ENCODE measurements around the gene TUBB. TPM values are rescaled to one million over a fixed set of nuclear protein-coding genes. Genes with fewer than 3 reads are reported as not detected.

TUBB gene
- polyA plus RNA-seq, 2 of the 4 experiments (the other 2 are of a cell fraction), result 691 to 1,044 TPM

- DNase-seq (ENCODE audit: low read depth in 1 of 2, low spot score in 1 of 2), result no peak
- H3K4me3 ChIP-seq, result no peak overlapping the region
- CTCF ChIA-PET, result interaction anchor here (1.4 to 3.2 kb wide), 4 partner anchors 9 to 60 kb away, joined by 4 to 21 read pairs (median 9); no protein-coding TSS in a partner anchor
- WGBS (ENCODE audit: missing lambda C conversion rate), result 100% methylated on average over 1 of the region's 1 CpG
- FAIRE-seq, result no peak
- ATAC-seq, result no peak
- H3K4me2 ChIP-seq, result peak overlapping the region; percentile 75; the same call in 2 of the 3 replicates
- POLR2A ChIA-PET, result interaction anchor here (2.6 to 3.8 kb wide), 3 partner anchors 13 to 25 kb away, joined by 41 to 77 read pairs (median 46); partner anchors contain the start of genes FLOT1 and IER3
- no peaks in the 10 kb centered on the region for H3K9me3 ChIP-seq
- peaks cover 80% of the 10 kb centered on the region for H3K4me1 ChIP-seq
- TF ChIP-seq HOXB13 (CRISPR knock-in tag; IDR thresholded peaks at IDR 0.05; ENCODE audit: low read depth) (no peak), E2F6 (IDR thresholded peaks at IDR 0.05; ENCODE audit: borderline replicate concordance, low read depth) (no peak)
- peak overlapping the region; percentile 89 to 97 for H3K27ac ChIP-seq
These were observed 47.8 kb downstream of the TUBB start for GRCh38 chr6:30767944-30768301.

GRCh38 chr6:30768634-30769087, 48.5 kb downstream of the TUBB start:
- peaks cover 73% of the 10 kb centered on the region for H3K4me1 ChIP-seq
- no peaks in the 10 kb centered on the region for H3K9me3 ChIP-seq
- WGBS (ENCODE audit: missing lambda C conversion rate), result 88% methylated on average over 1 of the region's 4 CpGs
- H3K27ac ChIP-seq, result peak overlapping the region; percentile 89 to 97
- H3K4me2 ChIP-seq, result peak overlapping the region; percentile 75
- FAIRE-seq (no peak), ATAC-seq (peak in 1 of 2 experiments; percentile 6; a peak in 4 of 6 replicates), DNase-seq (ENCODE audit: low read depth in 1 of 2, low spot score in 1 of 2) (no peak)
- no peak overlapping the region for H3K4me3 ChIP-seq
- POLR2A ChIA-PET, result interaction anchor here (0.6 to 3.8 kb wide), 9 partner anchors 9 to 346 kb away, joined by 3 to 77 read pairs (median 7); partner anchors contain the start of genes FLOT1, IER3 and PSORS1C1
- TF ChIP-seq HOXB5 (CRISPR knock-in tag; IDR thresholded peaks at IDR 0.05) (no peak), SMC3 (IDR thresholded peaks at IDR 0.05) (no peak), SREBF2 (IDR thresholded peaks at IDR 0.05) (no peak), PBX3 (IDR thresholded peaks at IDR 0.05) (no peak), FOSL2 (IDR thresholded peaks at IDR 0.05) (no peak), FOSL2 (CRISPR knock-in tag; IDR thresholded peaks at IDR 0.05) (no peak), MYC (IDR thresholded peaks at IDR 0.05; ENCODE audit: borderline replicate concordance, low read length) (no peak), RCOR1 (IDR thresholded peaks at IDR 0.05; ENCODE audit: low read depth, low read length) (no peak), TP53 (CRISPR knock-in tag; IDR thresholded peaks at IDR 0.05) (no peak), HOXA7 (CRISPR knock-in tag; IDR thresholded peaks at IDR 0.05) (no peak), RNF2 (IDR thresholded peaks at IDR 0.05; ENCODE audit: borderline replicate concordance, low read depth) (no peak)
- CTCF ChIA-PET, result interaction anchor here (0.8 to 3.2 kb wide), 14 partner anchors 10 to 110 kb away, joined by 3 to 21 read pairs (median 4); no protein-coding TSS in a partner anchor

- POLR2A ChIA-PET, result interaction anchor here (0.6 to 3.8 kb wide), 10 partner anchors 10 to 346 kb away, joined by 3 to 77 read pairs (median 6); partner anchors contain the start of genes FLOT1, IER3 and PSORS1C1
- H3K4me1 ChIP-seq, result peaks cover 70% of the 10 kb centered on the region
- peak; percentile 91 for TF ChIP-seq JUNB (IDR thresholded peaks at IDR 0.05)
- TF ChIP-seq ZNF302 (CRISPR knock-in tag; IDR thresholded peaks at IDR 0.05), result peak; percentile 19; the same call in 1 of the 2 replicates
- peak; percentile 13 to 65; a peak in 2 of 4 replicates for TF ChIP-seq CEBPB (IDR thresholded peaks at IDR 0.05)
- peak; percentile 59 for TF ChIP-seq CHD2 (IDR thresholded peaks at IDR 0.05; ENCODE audit: low read length, partially characterized antibody)
- no peak for TF ChIP-seq HDAC2 (IDR thresholded peaks at IDR 0.05)
- no peak for TF ChIP-seq REST (IDR thresholded peaks at IDR 0.05)
- peak; percentile 6 for TF ChIP-seq ATOH8 (CRISPR knock-in tag; IDR thresholded peaks at IDR 0.05; ENCODE audit: low read depth)
- TF ChIP-seq SMC3 (IDR thresholded peaks at IDR 0.05), result peak; percentile 30
- TF ChIP-seq EP300 (IDR thresholded peaks at IDR 0.05), result peak; percentile 68 to 81; a peak in 3 of 5 replicates
- TF ChIP-seq RAD21 (conservative IDR thresholded peaks at IDR 0.05 in 1 of 2, IDR thresholded peaks at IDR 0.05 in 1 of 2), result peak; percentile 13 to 34; a peak in 2 of 5 replicates
- TF ChIP-seq KDM5A (IDR thresholded peaks at IDR 0.05), result no peak
- TF ChIP-seq PBX3 (IDR thresholded peaks at IDR 0.05), result peak; percentile 73; the same call in 1 of the 2 replicates
- peak in 1 of 2 experiments; percentile 90; a peak in 4 of 5 replicates for TF ChIP-seq JUN (IDR thresholded peaks at IDR 0.05)
- TF ChIP-seq SREBF2 (IDR thresholded peaks at IDR 0.05), result no peak
These were observed 49.1 kb downstream of the TUBB start for GRCh38 chr6:30769088-30769852.

More at GRCh38 chr6:30769088-30769852, 49.1 kb downstream of the TUBB start:
- Histone ChIP-seq H3K4me3 (peak overlapping the region; percentile 3; the same call in 1 of the 3 replicates), H3K9me3 (no peaks in the 10 kb centered on the region), H3K4me2 (peak overlapping the region; percentile 75), H3K27ac (peak overlapping the region; percentile 89 to 97)
- DNase-seq (ENCODE audit: low read depth in 1 of 2, low spot score in 1 of 2), result peak; percentile 93 to 94
- FAIRE-seq, result no peak
- ATAC-seq, result peak; percentile 91 to 95
- CTCF ChIA-PET, result interaction anchor here (0.8 to 3.2 kb wide), 14 partner anchors 9 to 109 kb away, joined by 3 to 21 read pairs (median 4); no protein-coding TSS in a partner anchor
- WGBS (ENCODE audit: missing lambda C conversion rate), result 1% methylated on average over 16 of the region's 16 CpGs

Data from A549 (cell line).